Uterus (tissue), 4 donors: ENCODE data around the gene SEZ6. TPM values are rescaled to one million over a fixed set of nuclear protein-coding genes. Genes with fewer than 3 reads are reported as not detected.

ENCODE experiments used
- DNase-seq, 2 donors: peaks; one replicate each; pipeline ENCODE4 v3.0.0-alpha.2; 2019 to 2020
- H3K27ac ChIP-seq, 2 donors: fragments of 200-600 bp; sonication (generic); 1 replicate in 1 of 2; 2 replicates in 1 of 2; pipeline ENCODE4 v1.5.1; 2016 to 2018
- H3K27me3 ChIP-seq, 2 donors: fragments of 200-600 bp; sonication (generic); one replicate each; pipeline ENCODE4 v1.5.1; 2018 to 2019; ENCODE audit warnings: control low read depth in 1 of 2
- H3K36me3 ChIP-seq, 2 donors: fragments of 200-600 bp; sonication (generic); one replicate each; pipeline ENCODE4 v1.5.1; 2019; ENCODE audit warnings: control low read depth in 1 of 2
- H3K4me1 ChIP-seq, 2 donors: fragments of 200-600 bp; sonication (generic); one replicate each; pipeline ENCODE4 v1.5.1; 2018 to 2019; ENCODE audit warnings: control low read depth in 1 of 2
- H3K4me3 ChIP-seq, 2 donors: fragments of 200-600 bp; sonication (generic); 1 replicate in 1 of 2; 2 replicates in 1 of 2; pipeline ENCODE4 v1.5.1; 2018 to 2019; ENCODE audit warnings: mild to moderate bottlenecking in 1 of 2
- H3K9me3 ChIP-seq, 2 donors: fragments of 200-600 bp; sonication (generic); one replicate each; pipeline ENCODE4 v1.5.1; 2019; ENCODE audit warnings: control low read depth in 1 of 2
- CTCF ChIP-seq, 4 experiments: fragments of 200-600 bp in 2 of 4; fragments of 450-650 bp in 2 of 4; sonication (generic) in 2 of 4; IDR thresholded peaks; one replicate each; pipeline ENCODE4 v1.5.1; 2016 to 2019; ENCODE audit warnings: antibody characterized with exemption in 4 of 4, mild to moderate bottlenecking in 2 of 4, moderate library complexity in 1 of 4
- POLR2A ChIP-seq, 2 donors: fragments of 450-650 bp; IDR thresholded peaks; one replicate each; pipeline ENCODE4 v1.6.1; 2016; ENCODE audit warnings: antibody characterized with exemption in 2 of 2, mild to moderate bottlenecking in 1 of 2, moderate library complexity in 1 of 2
- intact Hi-C: fragments of 100-400 bp; cut with DNase I; formaldehyde crosslinking; loops from one replicate; pipeline ENCODE4 v1.15.1; 2023; ENCODE audit warnings: low total_unique reads
- total RNA-seq, 4 donors: library from RNA; depleted of rRNA in 3 of 4; stranded (reverse); fragments of >200 nt in 3 of 4; gene quantifications; one replicate each; pipeline versions ENCODE4 v1.1.0 to v1.2.4, GENCODE V29; 2014 to 2023
- donor health status: DM: yes; HTN: yes; CAD: no.

Gene SEZ6
- total RNA-seq, 4 donors from 2014 or later = 0.07 TPM; not detected in 3

GRCh38 chr17:29014716-29015115 lies 8.9 kb upstream of the SEZ6 start:
- no peak for DNase-seq
- no peaks in the 10 kb centered on the region for H3K36me3 ChIP-seq
- no peaks in the 10 kb centered on the region for H3K4me1 ChIP-seq
- no peak for TF ChIP-seq CTCF (IDR thresholded peaks at IDR 0.05)
- no peak for TF ChIP-seq POLR2A (IDR thresholded peaks at IDR 0.05)
- no peaks in the 10 kb centered on the region for H3K27me3 ChIP-seq
- no peaks in the 10 kb centered on the region for H3K9me3 ChIP-seq
- intact Hi-C loops = no loop called here
- H3K4me3 ChIP-seq = no peak overlapping the region
- no peak overlapping the region for H3K27ac ChIP-seq

DNA sequence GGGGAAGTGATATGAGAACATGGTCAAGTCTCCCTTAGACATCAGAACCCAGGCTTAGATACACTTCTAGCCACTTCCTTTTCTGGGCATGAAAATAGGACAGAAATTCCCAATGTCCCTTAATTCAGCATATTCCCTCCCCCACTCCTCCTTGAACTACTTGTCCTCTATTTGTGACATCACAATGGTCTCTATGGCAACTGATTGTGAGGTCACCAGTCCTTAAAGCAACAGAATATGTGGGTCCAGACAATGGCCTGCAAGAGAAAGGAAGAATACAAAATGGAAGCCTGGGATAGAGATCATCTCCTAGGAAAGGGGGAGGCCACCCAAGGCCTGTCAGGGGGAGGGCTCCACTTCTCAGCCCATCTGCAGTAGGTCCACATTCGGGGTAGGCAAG lies 6.7 kb upstream of the SEZ6 start:
- intact Hi-C loops = no loop called here
- no peaks in the 10 kb centered on the region for H3K36me3 ChIP-seq
- H3K27ac ChIP-seq = no peak overlapping the region
- H3K27me3 ChIP-seq = no peaks in the 10 kb centered on the region
- H3K4me3 ChIP-seq = no peak overlapping the region
- no peak for DNase-seq
- H3K4me1 ChIP-seq = no peaks in the 10 kb centered on the region
- no peak for TF ChIP-seq POLR2A (IDR thresholded peaks at IDR 0.05)
- H3K9me3 ChIP-seq = no peaks in the 10 kb centered on the region

- Histone ChIP-seq H3K9me3 (no peaks in the 10 kb centered on the region), H3K27ac (no peak overlapping the region), H3K27me3 (no peaks in the 10 kb centered on the region), H3K4me1 (peaks cover 0 to 7% of the 10 kb centered on the region in 2 donors), H3K4me3 (no peak overlapping the region), H3K36me3 (no peaks in the 10 kb centered on the region)
- TF ChIP-seq CTCF (IDR thresholded peaks at IDR 0.05) = no peak
- no peak for TF ChIP-seq POLR2A (IDR thresholded peaks at IDR 0.05)
- intact Hi-C loops = no loop called here
- no peak for DNase-seq
Observed at GRCh38 chr17:29010586-29010985, 4.8 kb upstream of the SEZ6 start.

DNA sequence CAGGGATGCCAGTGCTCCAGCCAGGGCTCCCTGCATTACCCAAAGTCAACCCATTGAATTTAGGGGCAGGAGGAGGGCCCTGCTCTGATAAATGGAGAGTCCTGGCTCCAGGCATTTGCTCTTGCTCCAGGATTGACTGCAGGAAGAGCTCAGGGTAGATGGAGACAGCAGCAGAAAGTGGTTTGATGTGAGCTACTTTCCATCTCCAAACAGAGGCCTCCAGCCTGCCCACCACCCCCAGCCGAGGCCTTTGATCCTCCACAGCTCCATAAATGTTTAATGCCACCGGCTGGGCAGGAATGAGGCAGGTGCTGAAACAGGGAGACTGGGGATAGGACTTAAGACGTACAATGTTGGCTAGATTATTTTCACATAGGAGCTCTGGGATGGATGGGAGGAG lies 4.3 kb upstream of the SEZ6 start:
- Histone ChIP-seq H3K36me3 (no peaks in the 10 kb centered on the region), H3K9me3 (no peaks in the 10 kb centered on the region), H3K27me3 (peaks cover 2% of the 10 kb centered on the region in 2 donors), H3K4me1 (peaks cover 0 to 12% of the 10 kb centered on the region in 2 donors), H3K4me3 (no peak overlapping the region), H3K27ac (no peak overlapping the region)
- TF ChIP-seq POLR2A (IDR thresholded peaks at IDR 0.05) = no peak
- TF ChIP-seq CTCF (IDR thresholded peaks at IDR 0.05) = no peak
- no peak for DNase-seq
- intact Hi-C loops = no loop called here

DNA sequence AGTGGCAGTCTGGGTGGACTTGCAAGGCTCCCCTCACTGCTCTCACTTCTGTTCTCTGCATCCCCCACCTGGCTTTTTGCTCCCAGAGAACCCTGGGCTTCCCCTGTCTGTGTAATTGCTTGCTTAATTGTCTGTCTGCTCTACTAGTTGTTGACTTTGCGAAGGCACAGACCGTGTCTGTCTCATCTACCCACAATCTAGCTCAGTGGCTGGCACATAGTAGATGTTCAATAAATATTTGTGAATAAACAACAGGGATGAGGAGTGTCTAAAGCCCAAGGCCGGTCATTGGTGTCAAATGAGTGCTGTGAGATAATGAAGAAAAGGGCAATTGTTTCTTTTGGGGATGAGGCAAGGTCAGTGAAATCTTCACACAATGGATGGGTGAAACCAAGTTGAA lies 2.8 kb upstream of the SEZ6 start:
- Histone ChIP-seq H3K4me3 (no peak overlapping the region), H3K27ac (no peak overlapping the region), H3K9me3 (no peaks in the 10 kb centered on the region), H3K36me3 (no peaks in the 10 kb centered on the region), H3K27me3 (peaks cover 7 to 11% of the 10 kb centered on the region in 2 donors), H3K4me1 (peaks cover 0 to 12% of the 10 kb centered on the region in 2 donors)
- intact Hi-C loops = no loop called here
- no peak for DNase-seq
- TF ChIP-seq CTCF (IDR thresholded peaks at IDR 0.05) (no peak), POLR2A (IDR thresholded peaks at IDR 0.05) (no peak)

DNA sequence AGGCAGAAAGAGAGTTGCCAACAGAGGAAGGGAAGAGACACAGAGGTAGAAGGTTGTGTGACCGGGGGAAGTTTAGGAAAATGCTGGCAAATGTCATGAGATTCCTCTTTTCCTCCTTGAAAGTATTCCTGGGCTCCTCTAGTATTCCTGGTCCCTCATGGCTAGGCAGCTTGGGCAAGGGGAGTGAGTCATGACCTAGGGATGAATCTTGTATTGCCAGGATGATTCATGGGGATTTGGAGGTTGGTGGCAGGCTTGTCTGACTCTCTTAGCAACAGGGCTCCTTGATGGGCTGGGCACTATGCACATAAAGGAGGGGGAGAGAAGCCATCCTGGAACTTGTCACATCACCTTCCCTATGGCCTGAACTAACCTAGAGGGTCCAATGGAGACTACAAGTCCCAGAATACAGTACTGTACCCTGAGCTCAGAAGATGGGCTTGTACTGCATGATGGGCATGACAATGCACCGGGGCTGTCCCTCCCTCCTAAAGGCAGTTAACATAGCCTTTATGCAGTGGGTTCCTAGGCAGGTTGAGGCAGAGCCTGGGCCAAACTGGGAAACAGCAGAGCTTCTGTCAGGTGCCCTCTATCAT lies 2.1 kb upstream of the SEZ6 start:
- Histone ChIP-seq H3K27ac (no peak overlapping the region), H3K4me1 (peaks cover 0 to 12% of the 10 kb centered on the region in 2 donors), H3K36me3 (no peaks in the 10 kb centered on the region), H3K4me3 (no peak overlapping the region), H3K27me3 (peaks cover 7 to 11% of the 10 kb centered on the region in 2 donors), H3K9me3 (no peaks in the 10 kb centered on the region)
- no peak for TF ChIP-seq CTCF (IDR thresholded peaks at IDR 0.05)
- TF ChIP-seq POLR2A (IDR thresholded peaks at IDR 0.05) = no peak
- DNase-seq = no peak
- intact Hi-C loops = no loop called here
